Stomach (tissue), 9 donors: ENCODE measurements around the gene TRIB2. TPM values are rescaled to one million over a fixed set of nuclear protein-coding genes. Genes with fewer than 3 reads are reported as not detected.

Experiments used
- DNase-seq, 2 donors: peaks; one replicate each; pipeline versions ENCODE4 v3.0.0 to v3.0.0-alpha.2; 2013 to 2019
- H3K27ac ChIP-seq, 5 donors: fragments of 200-600 bp in 4 of 5; sonication (generic) in 4 of 5; one replicate each; pipeline ENCODE4 v1.5.1; 2013 to 2019; ENCODE audit warnings: mild to moderate bottlenecking in 1 of 5, moderate library complexity in 1 of 5
- H3K27me3 ChIP-seq, 3 donors: fragments of 200-600 bp; sonication (generic); one replicate each; pipeline ENCODE4 v1.5.1; 2017 to 2019; ENCODE audit warnings: mixed run types in 1 of 3
- H3K36me3 ChIP-seq, 4 donors: fragments of 200-600 bp; sonication (generic); 1 replicate in 3 of 4; 2 replicates in 1 of 4; pipeline ENCODE4 v1.5.1; 2016 to 2019
- H3K4me1 ChIP-seq, 4 donors: fragments of 200-600 bp; sonication (generic); one replicate each; pipeline ENCODE4 v1.5.1; 2016 to 2019
- H3K4me3 ChIP-seq, 4 donors: fragments of 200-600 bp; sonication (generic) in 3 of 4; one replicate each; pipeline ENCODE4 v1.5.1; 2016 to 2019; ENCODE audit warnings: mild to moderate bottlenecking in 1 of 4
- H3K9me3 ChIP-seq, 4 donors: fragments of 200-600 bp; sonication (generic); one replicate each; pipeline ENCODE4 v1.5.1; 2016 to 2019
- CTCF ChIP-seq, 7 experiments: fragments of 450-650 bp in 4 of 7; fragments of 200-600 bp in 3 of 7; sonication (generic) in 3 of 7; IDR thresholded peaks; one replicate each; pipeline ENCODE4 v1.5.1; 2016 to 2019; ENCODE audit warnings: antibody characterized with exemption in 7 of 7, control low read depth in 2 of 7, mild to moderate bottlenecking in 1 of 7
- EP300 ChIP-seq: sonication (generic); formaldehyde crosslinking; IDR thresholded peaks from one replicate; pipeline ENCODE4 v1.6.1; 2017; ENCODE audit warnings: antibody characterized with exemption
- POLR2A ChIP-seq, 4 donors: fragments of 450-650 bp; IDR thresholded peaks; one replicate each; pipeline ENCODE4 v1.6.1; 2016; ENCODE audit warnings: antibody characterized with exemption in 4 of 4, control low read depth in 2 of 4, mild to moderate bottlenecking in 1 of 4, moderate library complexity in 1 of 4
- POLR2AphosphoS5 ChIP-seq, 3 donors: sonication (generic); formaldehyde crosslinking; IDR thresholded peaks; one replicate each; pipeline ENCODE4 v1.6.1; 2016; ENCODE audit warnings: antibody characterized with exemption in 3 of 3
- WGBS, 5 donors: extraction: QIAGEN DNeasy Blood & Tissue Kit in 3 of 5; methylation state at CpG; one replicate each; pipeline versions ENCODE4 v1.1.5 to v1.1.7; 2013 to 2018; 5-methylcytosine and 5-hydroxymethylcytosine counted together
- intact Hi-C: fragments of 100-400 bp; cut with DNase I; formaldehyde crosslinking; loops from one replicate; pipeline ENCODE4 v1.15.1; 2023; ENCODE audit warnings: low total_unique reads
- polyA plus RNA-seq, 3 donors: library from polyadenylated mRNA; stranded (reverse); fragments of 200-250 nt; gene quantifications; one replicate each; pipeline ENCODE4 v1.2.3, GENCODE V29; 2013
- total RNA-seq, 5 donors: library from RNA; depleted of rRNA; stranded (reverse); fragments of >200 nt; gene quantifications; one replicate each; pipeline versions ENCODE4 v1.1.0 to v1.2.3, GENCODE V29; 2014 to 2016
- donor health status: healthy with polysubstance abuse.
- donor health status: Bipolar disorder and iron deficiency.
- donor health status: healthy.

TRIB2 gene
- total and polyA plus RNA-seq, 8 donors: 6.4 to 226 (median 50.6) TPM

- no peaks in the 10 kb centered on the region for H3K36me3 ChIP-seq
- H3K4me1 ChIP-seq: peaks cover 17 to 33% (median 23%) of the 10 kb centered on the region in 4 donors
- 60 to 85% (median 78%) methylated on average over 3 of the region's 3 CpGs for WGBS, 5 donors
- intact Hi-C loops: no loop called here
- H3K27me3 ChIP-seq: no peaks in the 10 kb centered on the region
- H3K9me3 ChIP-seq: peaks cover 0 to 3% (median 0%) of the 10 kb centered on the region in 4 donors
- peak in 1 of 2 donors; percentile 44 for DNase-seq
- peak overlapping the region in 4 of 5 donors; percentile 39 to 77 (median 68) for H3K27ac ChIP-seq
- H3K4me3 ChIP-seq: no peak overlapping the region
- no peak for TF ChIP-seq POLR2AphosphoS5 (IDR thresholded peaks at IDR 0.05)
- TF ChIP-seq EP300: no peak
- TF ChIP-seq POLR2A (IDR thresholded peaks at IDR 0.05): no peak
- no peak for TF ChIP-seq CTCF (IDR thresholded peaks at IDR 0.05)
Measured at GRCh38 chr2:12685145-12685544, 31.6 kb upstream of the TRIB2 start.

GRCh38 chr2:12685956-12686355 lies 30.8 kb upstream of the TRIB2 start:
- H3K4me1 ChIP-seq: peaks cover 17 to 33% (median 23%) of the 10 kb centered on the region in 4 donors
- intact Hi-C loops: no loop called here
- peaks cover 0 to 3% (median 0%) of the 10 kb centered on the region in 4 donors for H3K9me3 ChIP-seq
- DNase-seq: no peak
- 86 to 98% (median 96%) methylated on average over 5 to 6 of the region's 6 CpGs for WGBS, 5 donors
- H3K27me3 ChIP-seq: no peaks in the 10 kb centered on the region
- no peak overlapping the region for H3K4me3 ChIP-seq
- H3K27ac ChIP-seq: peak overlapping the region in 2 of 5 donors; percentile 73 to 77
- TF ChIP-seq POLR2AphosphoS5 (IDR thresholded peaks at IDR 0.05) (no peak), POLR2A (IDR thresholded peaks at IDR 0.05) (no peak), CTCF (IDR thresholded peaks at IDR 0.05) (no peak)
- no peaks in the 10 kb centered on the region for H3K36me3 ChIP-seq

- H3K4me1 ChIP-seq: peaks cover 17 to 33% (median 23%) of the 10 kb centered on the region in 4 donors
- no peaks in the 10 kb centered on the region for H3K36me3 ChIP-seq
- DNase-seq: no peak
- intact Hi-C loops: no loop called here
- H3K4me3 ChIP-seq: no peak overlapping the region
- TF ChIP-seq POLR2A (IDR thresholded peaks at IDR 0.05) (no peak), CTCF (IDR thresholded peaks at IDR 0.05) (no peak), POLR2AphosphoS5 (IDR thresholded peaks at IDR 0.05) (no peak), EP300 (no peak)
- H3K27me3 ChIP-seq: no peaks in the 10 kb centered on the region
- H3K27ac ChIP-seq: no peak overlapping the region
- 68 to 80% (median 78%) methylated on average over 7 of the region's 7 CpGs for WGBS, 5 donors
- H3K9me3 ChIP-seq: peaks cover 0 to 3% (median 0%) of the 10 kb centered on the region in 4 donors
Measured at GRCh38 chr2:12686708-12687283, 29.9 kb upstream of the TRIB2 start.

DNA sequence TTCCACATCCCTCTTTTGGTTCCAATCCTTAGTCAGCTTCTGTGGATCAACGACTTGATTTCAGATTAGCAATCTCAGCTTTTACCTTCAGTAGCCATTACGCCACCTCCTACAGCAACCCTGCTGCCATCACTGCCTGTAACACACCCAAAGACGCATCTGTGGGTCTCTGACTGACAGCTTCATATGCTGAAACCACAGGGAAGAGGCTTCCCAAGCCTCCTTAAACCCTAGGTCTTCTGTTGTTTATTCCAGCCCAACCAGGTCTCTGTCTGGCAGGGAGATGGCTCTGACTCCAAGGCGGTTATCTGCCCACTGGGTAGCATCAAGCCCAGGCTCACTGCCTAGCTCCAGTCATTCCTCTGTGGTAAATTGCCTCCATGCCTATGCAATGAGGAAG lies 28.6 kb upstream of the TRIB2 start:
- H3K36me3 ChIP-seq: no peaks in the 10 kb centered on the region
- peaks cover 17 to 29% (median 23%) of the 10 kb centered on the region in 4 donors for H3K4me1 ChIP-seq
- H3K4me3 ChIP-seq: no peak overlapping the region
- no peaks in the 10 kb centered on the region for H3K27me3 ChIP-seq
- intact Hi-C loops: no loop called here
- no peak for DNase-seq
- 73 to 83% (median 80%) methylated on average over 4 of the region's 4 CpGs for WGBS, 5 donors
- H3K27ac ChIP-seq: no peak overlapping the region
- TF ChIP-seq CTCF (IDR thresholded peaks at IDR 0.05) (no peak), POLR2A (IDR thresholded peaks at IDR 0.05) (no peak), EP300 (no peak), POLR2AphosphoS5 (IDR thresholded peaks at IDR 0.05) (no peak)
- peaks cover 0 to 3% (median 0%) of the 10 kb centered on the region in 4 donors for H3K9me3 ChIP-seq
